H1 (cell line): ENCODE data around the gene ACER1. TPM values are rescaled to one million over a fixed set of nuclear protein-coding genes. Genes with fewer than 3 reads are reported as not detected.

ENCODE experiments used
- CTCF ChIA-PET: fragments of 300-600 bp; sonication (Branson Sonifier 250); formaldehyde crosslinking; loops from one replicate; lab custom pipeline; 2021; ENCODE audit not compliant: partially characterized antibody; lab: Charles Lee
- POLR2A ChIA-PET: fragments of 300-600 bp; sonication (Branson Sonifier 250); formaldehyde crosslinking; loops from one replicate; lab custom pipeline; 2021; ENCODE audit warnings: inconsistent platforms; ENCODE audit not compliant: partially characterized antibody; lab: Charles Lee
- DNase-seq, 2 experiments: peaks; one replicate each; pipeline versions ENCODE4 v3.0.0 to v3.0.0-alpha.2; 2010 to 2022; ENCODE audit warnings: low spot score in 2 of 2, low read depth in 1 of 2, mixed read lengths in 1 of 2
- FAIRE-seq: peaks from 2 replicates; lab custom pipeline; 2011; peaks lifted over from hg19 to GRCh38; lab: Jason Lieb, UNC
- H2AFZ ChIP-seq: 2 replicates; pipeline ENCODE4 v1.8.1; 2012; ENCODE audit warnings: low read length, inconsistent platforms
- H2AK5ac ChIP-seq: 2 replicates; pipeline ENCODE4 v1.6.1; 2013; ENCODE audit warnings: low read depth, low read length
- H2BK120ac ChIP-seq: replicated peaks from 2 replicates; pipeline ENCODE3; 2013; ENCODE audit warnings: low read depth, low read length, inconsistent platforms
- H2BK12ac ChIP-seq: 2 replicates; pipeline ENCODE4 v1.6.1; 2013; ENCODE audit warnings: low read depth, low read length
- H2BK15ac ChIP-seq: 2 replicates; pipeline ENCODE4 v1.6.1; 2013; ENCODE audit warnings: low read length
- H2BK20ac ChIP-seq: 2 replicates; pipeline ENCODE4 v1.6.1; 2013; ENCODE audit warnings: low read length
- H2BK5ac ChIP-seq: 2 replicates; pipeline ENCODE4 v1.6.1; 2013; ENCODE audit warnings: low read depth, low read length
- H3K14ac ChIP-seq: 2 replicates; pipeline ENCODE4 v1.6.1; 2013; ENCODE audit warnings: inconsistent platforms; ENCODE audit not compliant: insufficient read length
- H3K18ac ChIP-seq: 2 replicates; pipeline ENCODE4 v1.6.1; 2013; ENCODE audit warnings: low read length; ENCODE audit errors: extremely low read depth
- H3K23ac ChIP-seq: 2 replicates; pipeline ENCODE4 v1.6.1; 2013; ENCODE audit warnings: inconsistent platforms; ENCODE audit not compliant: insufficient read length
- H3K23me2 ChIP-seq: 2 replicates; pipeline ENCODE4 v1.6.1; 2013; ENCODE audit warnings: low read depth, low read length
- H3K27ac ChIP-seq: 2 replicates; pipeline ENCODE4 v1.6.1; 2011; ENCODE audit warnings: low read depth, low read length, inconsistent platforms
- H3K27me3 ChIP-seq, 4 experiments: replicated peaks in 1 of 4; 1 replicate in 1 of 4; 2 replicates in 3 of 4; pipeline versions ENCODE4 v1.6.1 to v1.8.1; 2011 to 2013; ENCODE audit warnings: low read length in 3 of 4, mild to moderate bottlenecking in 3 of 4, inconsistent platforms in 2 of 4, mixed read lengths in 2 of 4, moderate library complexity in 1 of 4; ENCODE audit not compliant: control insufficient read depth in 3 of 4, insufficient read depth in 3 of 4; ENCODE audit errors: extremely low read depth in 1 of 4
- H3K36me3 ChIP-seq, 4 experiments: 2 replicates each; pipeline versions ENCODE4 v1.6.1 to v1.8.1; 2011 to 2013; ENCODE audit warnings: mild to moderate bottlenecking in 4 of 4, low read length in 3 of 4, moderate library complexity in 2 of 4, control low read depth in 1 of 4, inconsistent platforms in 1 of 4; ENCODE audit not compliant: insufficient read depth in 4 of 4, control insufficient read depth in 2 of 4
- H3K4ac ChIP-seq: replicated peaks from 2 replicates; pipeline ENCODE3; 2013; ENCODE audit warnings: low read length, low read depth, mixed read lengths, inconsistent platforms; ENCODE audit not compliant: insufficient read length
- H3K4me1 ChIP-seq, 4 experiments: replicated peaks in 1 of 4; 1 replicate in 1 of 4; 2 replicates in 3 of 4; pipeline versions ENCODE4 v1.6.1 to v1.8.1; 2011 to 2013; ENCODE audit warnings: low read length in 3 of 4, inconsistent platforms in 2 of 4, mixed read lengths in 1 of 4; ENCODE audit not compliant: insufficient read depth in 4 of 4, control insufficient read depth in 3 of 4
- H3K4me2 ChIP-seq, 2 experiments: 2 replicates each; pipeline versions ENCODE4 v1.6.1 to v1.8.1; 2011 to 2013; ENCODE audit warnings: low read depth in 2 of 2, low read length in 2 of 2, control low read depth in 1 of 2, inconsistent platforms in 1 of 2, mild to moderate bottlenecking in 1 of 2; ENCODE audit not compliant: insufficient read depth in 1 of 2
- H3K4me3 ChIP-seq, 4 experiments: fragments of 200-600, 300-600 bp in 1 of 4; sonication (generic), shearing (Covaris generic), sonication (Bioruptor Twin) in 1 of 4; 2 replicates each; pipeline versions ENCODE4 v1.5.1 to v1.8.1; 2011 to 2016; ENCODE audit warnings: low read length in 4 of 4, low read depth in 3 of 4, control low read depth in 2 of 4, inconsistent platforms in 2 of 4, mild to moderate bottlenecking in 2 of 4, mixed read lengths in 1 of 4, moderate library complexity in 1 of 4; ENCODE audit not compliant: insufficient read depth in 2 of 4; ENCODE audit errors: extremely low read depth in 1 of 4
- H3K56ac ChIP-seq: replicated peaks from 2 replicates; pipeline ENCODE3; 2013; ENCODE audit warnings: low read depth, mild to moderate bottlenecking, mixed read lengths, low read length, inconsistent platforms; ENCODE audit not compliant: insufficient read length
- H3K79me1 ChIP-seq: 2 replicates; pipeline ENCODE4 v1.6.1; 2013; ENCODE audit warnings: low read depth, low read length, control low read depth
- H3K79me2 ChIP-seq, 2 experiments: 2 replicates each; pipeline versions ENCODE4 v1.6.1 to v1.8.1; 2012 to 2013; ENCODE audit warnings: low read length in 2 of 2, mild to moderate bottlenecking in 2 of 2, inconsistent platforms in 1 of 2; ENCODE audit not compliant: insufficient read depth in 2 of 2, control insufficient read depth in 1 of 2
- H3K9ac ChIP-seq, 4 experiments: replicated peaks in 1 of 4; 1 replicate in 1 of 4; 2 replicates in 3 of 4; pipeline versions ENCODE4 v1.6.1 to v1.8.1; 2011 to 2013; ENCODE audit warnings: low read depth in 3 of 4, low read length in 3 of 4, control low read depth in 2 of 4, mild to moderate bottlenecking in 2 of 4, moderate library complexity in 2 of 4, inconsistent platforms in 1 of 4; ENCODE audit errors: extremely low read depth in 1 of 4
- H3K9me3 ChIP-seq, 2 experiments: 2 replicates each; pipeline versions ENCODE4 v1.6.1 to v1.8.1; 2012 to 2013; ENCODE audit warnings: mild to moderate bottlenecking in 2 of 2, moderate library complexity in 2 of 2, control low read depth in 1 of 2, inconsistent platforms in 1 of 2, low read depth in 1 of 2, low read length in 1 of 2, mixed read lengths in 1 of 2; ENCODE audit not compliant: insufficient read depth in 2 of 2
- H4K20me1 ChIP-seq, 2 experiments: replicated peaks in 1 of 2; 2 replicates each; pipeline versions ENCODE3 to v1.8.1; 2011 to 2013; ENCODE audit warnings: inconsistent platforms in 2 of 2, low read length in 2 of 2, mild to moderate bottlenecking in 1 of 2; ENCODE audit not compliant: insufficient read depth in 2 of 2, control insufficient read depth in 1 of 2
- H4K5ac ChIP-seq: 2 replicates; pipeline ENCODE4 v1.6.1; 2013; ENCODE audit warnings: low read length, low read depth, mixed read lengths, inconsistent platforms; ENCODE audit not compliant: insufficient read length
- H4K8ac ChIP-seq: 2 replicates; pipeline ENCODE4 v1.8.0; 2013; ENCODE audit warnings: mild to moderate bottlenecking, moderate library complexity, low read length, inconsistent platforms; ENCODE audit not compliant: insufficient read depth; ENCODE audit errors: extremely low read depth
- H4K91ac ChIP-seq: replicated peaks from 2 replicates; pipeline ENCODE3; 2013; ENCODE audit warnings: low read length, mixed read lengths, inconsistent platforms; ENCODE audit not compliant: insufficient read length
- CBX5 ChIP-seq: fragments of 300-800, 300-1000 bp; sonication (generic); IDR thresholded peaks from 2 replicates; pipeline ENCODE4 v1.7.1; 2016; ENCODE audit warnings: antibody characterized with exemption, low read length, low read depth
- EGR1 ChIP-seq: IDR thresholded peaks from 2 replicates; pipeline ENCODE4 v1.6.1; 2011; ENCODE audit warnings: low read depth, low read length, borderline replicate concordance
- KDM1A ChIP-seq: fragments of 200-600, 300-600 bp; sonication (generic); IDR thresholded peaks from 2 replicates; pipeline ENCODE4 v1.7.1; 2016; ENCODE audit warnings: mild to moderate bottlenecking, low read length, borderline replicate concordance
- KDM5A ChIP-seq: fragments of 200-600 bp; IDR thresholded peaks from 2 replicates; pipeline ENCODE4 v1.7.1; 2012; ENCODE audit warnings: mild to moderate bottlenecking, low read length, inconsistent platforms, mixed read lengths
- PHF8 ChIP-seq: fragments of 200-600 bp; sonication (generic); conservative IDR thresholded peaks from 2 replicates; pipeline ENCODE4 v1.7.1; 2012; ENCODE audit warnings: low read depth, mild to moderate bottlenecking, inconsistent platforms, low read length, moderate library complexity
- POLR2AphosphoS5 ChIP-seq: IDR thresholded peaks from 2 replicates; pipeline ENCODE4 v1.6.1; 2011; ENCODE audit warnings: low read depth, low read length
- POU5F1 ChIP-seq: IDR thresholded peaks from 2 replicates; pipeline ENCODE4 v1.6.1; 2011; ENCODE audit warnings: low read depth, mild to moderate bottlenecking, low read length, moderate library complexity
- RBBP5 ChIP-seq: IDR thresholded peaks from 2 replicates; pipeline ENCODE4 v1.7.1; 2012; ENCODE audit warnings: low read depth, mild to moderate bottlenecking, inconsistent platforms, low read length, moderate library complexity, borderline replicate concordance
- SIRT6 ChIP-seq: IDR thresholded peaks from one replicate; pipeline ENCODE4 v1.7.1; 2012; ENCODE audit warnings: low read length, inconsistent platforms
- SP1 ChIP-seq: IDR thresholded peaks from 2 replicates; pipeline ENCODE4 v1.6.1; 2011; ENCODE audit warnings: low read depth, low read length
- SUZ12 ChIP-seq: fragments of 200-600 bp; sonication (generic); IDR thresholded peaks from 2 replicates; pipeline ENCODE4 v1.6.1; 2012; ENCODE audit warnings: mild to moderate bottlenecking, inconsistent platforms, low read length, moderate library complexity, mixed read lengths
- TAF1 ChIP-seq: IDR thresholded peaks from 2 replicates; pipeline ENCODE4 v1.6.1; 2011; ENCODE audit warnings: mild to moderate bottlenecking, low read depth, low read length
- TCF12 ChIP-seq: IDR thresholded peaks from 2 replicates; pipeline ENCODE4 v1.6.1; 2011; ENCODE audit warnings: low read depth, mild to moderate bottlenecking, low read length
- WGBS, 2 experiments: shearing (Covaris generic) in 1 of 2; methylation state at CpG; one replicate each; pipeline versions ENCODE4 v1.1.6 to v1.1.7; 2013 to 2015; ENCODE audit warnings: low lambda C conversion rate in 2 of 2, mixed read lengths in 2 of 2, inconsistent platforms in 1 of 2, low coverage in 1 of 2, missing lambda C conversion rate in 1 of 2; ENCODE audit not compliant: insufficient replicate concordance in 2 of 2, insufficient coverage in 1 of 2, insufficient read length in 1 of 2; ENCODE audit errors: extremely low coverage in 1 of 2, missing lambda C conversion rate in 1 of 2; 5-methylcytosine and 5-hydroxymethylcytosine counted together
- polyA plus RNA-seq, 7 experiments: library from polyadenylated mRNA; depleted of rRNA in 3 of 7; stranded (reverse) in 5 of 7; unstranded in 2 of 7; fragments of >200 nt in 5 of 7; fragments of 200-250 nt in 2 of 7; gene quantifications; 1 replicate in 5 of 7; 2 replicates in 1 of 7; 4 replicates in 1 of 7; pipeline versions ENCODE4 v1.2.1 to v1.2.3, GENCODE V29; 2011 to 2013; ENCODE audit warnings: missing spikeins in 2 of 7, mixed read lengths in 2 of 7
- total RNA-seq: library from RNA; stranded (reverse); fragmentation: NEBNext Ultra II Directional; extraction: Animal tissue kit (Norgen Biotek cat#: 25700); gene quantifications from 2 replicates; pipeline ENCODE4 v1.2.1, GENCODE V29; 2021
- TF ChIP-seq, protein P1 (sequence below): IDR thresholded peaks from 2 replicates; pipeline ENCODE4 v1.6.1; 2011; ENCODE audit warnings: low read depth, mild to moderate bottlenecking, low read length; ENCODE audit not compliant: insufficient read depth

Gene ACER1
- total and polyA plus RNA-seq, 2 of the 8 experiments (the other 6 are each of a cell fraction or from before 2014, with no cell fraction given), result 0.05 TPM; not detected in 1

GRCh38 chr19:6275170-6275744 is 58.2 kb downstream of the ACER1 start:
- peaks cover 5% of the 10 kb centered on the region; the same call in 1 of the 2 replicates for H3K23me2 ChIP-seq
- H2BK20ac ChIP-seq, result no peak overlapping the region
- no peak overlapping the region for H3K14ac ChIP-seq
- H3K18ac ChIP-seq, result no peak overlapping the region
- H4K91ac ChIP-seq, result no peak overlapping the region
- 87% methylated on average over 16 of the region's 18 CpGs; no CpG with 5 or more reads in 1 of the 2 experiments for WGBS, 2 experiments
- H2AK5ac ChIP-seq, result 0 out of 2 replicates have a peak overlapping the region, but pooled peaks have one; percentile 53
- no peak overlapping the region for H2BK120ac ChIP-seq
- H3K79me2 ChIP-seq, result peaks cover 29 to 91% of the 10 kb centered on the region in 2 experiments
- CTCF ChIA-PET, result interaction anchor here (1.0 to 2.4 kb wide), 4 partner anchors 8 to 253 kb away, joined by 3 to 10 read pairs (median 6); no protein-coding TSS in a partner anchor
- no peak overlapping the region for H3K4ac ChIP-seq
- FAIRE-seq (no peak), DNase-seq (no peak)
- no peak overlapping the region for H4K8ac ChIP-seq
- H3K27ac ChIP-seq, result no peak overlapping the region
- H3K23ac ChIP-seq, result no peak overlapping the region
- H3K4me1 ChIP-seq, result peaks cover 6 to 49% (median 23%) of the 10 kb centered on the region in 4 experiments
- H3K4me2 ChIP-seq, result no peak overlapping the region
- H3K27me3 ChIP-seq, result no peaks in the 10 kb centered on the region; a peak in 1 of 7 replicates
- no peak overlapping the region for H3K4me3 ChIP-seq
- POLR2A ChIA-PET, result interaction anchor here (1.0 to 1.1 kb wide), 2 partner anchors 11 to 57 kb away, joined by 3 read pairs; no protein-coding TSS in a partner anchor
- H2BK12ac ChIP-seq, result no peak overlapping the region
- no peak overlapping the region for H2BK15ac ChIP-seq
- no peak overlapping the region for H2BK5ac ChIP-seq
- H3K36me3 ChIP-seq, result peaks cover 0 to 3% (median 1%) of the 10 kb centered on the region in 4 experiments; a peak in 3 of 8 replicates
- H3K9me3 ChIP-seq, result no peaks in the 10 kb centered on the region
- no peak overlapping the region for H3K56ac ChIP-seq
- H3K79me1 ChIP-seq, result peaks cover 43% of the 10 kb centered on the region
- H3K9ac ChIP-seq, result no peak overlapping the region
- no peak overlapping the region for H4K5ac ChIP-seq
- H4K20me1 ChIP-seq, result peaks cover 50 to 68% of the 10 kb centered on the region in 2 experiments
- no peak overlapping the region for H2AFZ ChIP-seq
- TF ChIP-seq POLR2AphosphoS5 (no peak), TCF12 (no peak), PHF8 (no peak), SIRT6 (no peak), EGR1 (no peak), POU5F1 (no peak), SP1 (no peak), CBX5 (no peak), KDM1A (no peak), TAF1 (no peak), KDM5A (no peak), RBBP5 (no peak), SUZ12 (no peak)
- TF ChIP-seq, protein P1, sequence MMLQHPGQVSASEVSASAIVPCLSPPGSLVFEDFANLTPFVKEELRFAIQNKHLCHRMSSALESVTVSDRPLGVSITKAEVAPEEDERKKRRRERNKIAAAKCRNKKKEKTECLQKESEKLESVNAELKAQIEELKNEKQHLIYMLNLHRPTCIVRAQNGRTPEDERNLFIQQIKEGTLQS, result no peak
